AG09319 (cell line): Measurements from ENCODE around the gene STK36.

Source experiments
- DNase-seq: peaks from one replicate; pipeline ENCODE4 v3.0.0-alpha.2; 2010; ENCODE audit warnings: low read depth; ENCODE audit errors: extremely low read depth
- CTCF ChIP-seq: IDR thresholded peaks from 2 replicates; pipeline ENCODE4 v1.5.1; 2011; ENCODE audit warnings: low read depth, mild to moderate bottlenecking, inconsistent platforms, low read length, moderate library complexity

STK36 gene

GRCh38 chr2:218638372-218638771 lies 33.5 kb upstream of the STK36 start:
- TF ChIP-seq CTCF: no peak
- no peak for DNase-seq

GRCh38 chr2:218642121-218642656 lies 29.7 kb upstream of the STK36 start:
- DNase-seq: no peak
- no peak for TF ChIP-seq CTCF

- no peak for TF ChIP-seq CTCF
- DNase-seq: no peak
Measured at GRCh38 chr2:218642786-218643185, 29.1 kb upstream of the STK36 start.

GRCh38 chr2:218643751-218644310 lies 28.1 kb upstream of the STK36 start:
- no peak for TF ChIP-seq CTCF
- DNase-seq: no peak

- DNase-seq: no peak
- no peak for TF ChIP-seq CTCF
Measured at GRCh38 chr2:218644721-218645120, 27.2 kb upstream of the STK36 start.

GRCh38 chr2:218645126-218645525 lies 26.8 kb upstream of the STK36 start:
- DNase-seq: no peak
- TF ChIP-seq CTCF: no peak

- peak; percentile 28 for DNase-seq
Measured at GRCh38 chr2:218648088-218648786, 23.6 kb upstream of the STK36 start.

More at GRCh38 chr2:218648088-218648786, 23.6 kb upstream of the STK36 start:
- TF ChIP-seq CTCF: peak; percentile 89
